Thyroid gland (tissue), 4 donors: ENCODE data around the gene TRABD2B.

Source experiments
- CTCF ChIP-seq, 6 experiments: fragments of 200-600 bp in 3 of 6; fragments of 450-650 bp in 3 of 6; sonication (generic) in 3 of 6; IDR thresholded peaks; one replicate each; pipeline ENCODE4 v1.5.1; 2016 to 2019; ENCODE audit warnings: antibody characterized with exemption in 6 of 6, mild to moderate bottlenecking in 2 of 6, inconsistent platforms in 1 of 6, moderate library complexity in 1 of 6
- POLR2A ChIP-seq, 2 donors: fragments of 450-650 bp; IDR thresholded peaks; one replicate each; pipeline ENCODE4 v1.6.1; 2017; ENCODE audit warnings: antibody characterized with exemption in 2 of 2, mild to moderate bottlenecking in 2 of 2, moderate library complexity in 1 of 2

DNA sequence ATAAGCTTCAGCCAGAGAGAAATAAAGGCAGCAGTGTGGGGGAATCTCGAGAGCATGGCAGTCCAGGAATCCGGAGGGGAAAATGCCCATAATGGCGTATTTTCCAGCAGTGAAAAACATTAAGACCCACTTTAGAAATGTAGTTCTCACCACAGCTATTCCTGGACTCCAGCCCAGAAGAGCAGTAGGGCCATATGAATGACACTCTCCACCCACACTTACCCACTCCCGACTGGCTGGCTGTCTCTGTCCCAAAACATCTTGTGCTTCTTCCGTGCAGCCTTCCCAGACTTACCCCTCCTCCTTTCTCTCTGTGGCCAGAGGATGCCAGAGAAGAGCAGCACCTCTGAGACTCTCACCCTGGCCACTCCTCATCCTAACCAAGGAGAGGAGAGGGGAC is 56.4 kb downstream of the TRABD2B start:
- TF ChIP-seq CTCF (IDR thresholded peaks at IDR 0.05), result no peak
- no peak for TF ChIP-seq POLR2A (IDR thresholded peaks at IDR 0.05)
